ENCODE results near the gene ALK. TPM values are rescaled to one million over a fixed set of nuclear protein-coding genes. Genes with fewer than 3 reads are reported as not detected.

The ALK gene
- polyA plus RNA-seq, 1 of the 3 experiments (the other 2 are of a cell fraction) = 0.30 TPM

- no peaks in the 10 kb centered on the region for H3K9me3 ChIP-seq
- H3K4me2 ChIP-seq = no peak overlapping the region
- ChIA-PET POLR2A (no interaction called here), CTCF (interaction anchor here (0.6 to 2.4 kb wide), 4 partner anchors 13 to 178 kb away, joined by 3 to 8 read pairs (median 4); no protein-coding TSS in a partner anchor)
- H3F3A ChIP-seq (replicated peaks; ENCODE audit: insufficient read depth) = no peaks in the 10 kb centered on the region
- H3K79me2 ChIP-seq (ENCODE audit: insufficient read depth) = no peaks in the 10 kb centered on the region
- H3K27me3 ChIP-seq (ENCODE audit: insufficient read depth) = no peaks in the 10 kb centered on the region
- DNase-seq = no peak
- H2AFZ ChIP-seq (ENCODE audit: low read depth) = no peak overlapping the region
- H4K20me1 ChIP-seq (ENCODE audit: insufficient read depth) = no peaks in the 10 kb centered on the region
- no peak overlapping the region for H3K4me3 ChIP-seq (ENCODE audit: low read depth in 2 of 2, low read length in 1 of 2)
- H3K9me2 ChIP-seq = no peaks in the 10 kb centered on the region
- TF ChIP-seq SIN3A (IDR thresholded peaks at IDR 0.05; ENCODE audit: borderline replicate concordance, low read depth, low read length) (no peak), YY1 (IDR thresholded peaks at IDR 0.05; ENCODE audit: low read depth) (no peak), PBX3 (IDR thresholded peaks at IDR 0.05) (no peak), GATA2 (CRISPR knock-in tag; IDR thresholded peaks at IDR 0.05) (no peak), MEF2A (IDR thresholded peaks at IDR 0.05; ENCODE audit: borderline replicate concordance, low read depth) (no peak), NRF1 (IDR thresholded peaks at IDR 0.05; ENCODE audit: low read depth, low read length) (no peak), MXI1 (IDR thresholded peaks at IDR 0.05; ENCODE audit: low read depth, low read length) (no peak), RAD21 (IDR thresholded peaks at IDR 0.05; ENCODE audit: low read length) (no peak)
- no peak overlapping the region for H3K9ac ChIP-seq
- peaks cover 0 to 8% of the 10 kb centered on the region in 2 experiments for H3K36me3 ChIP-seq (replicated peaks in 1 of 2; ENCODE audit: control insufficient read depth in 1 of 2, insufficient read depth in 2 of 2, low read length in 1 of 2)
- H3K4me1 ChIP-seq (ENCODE audit: control insufficient read depth in 1 of 2, insufficient read depth in 2 of 2, low read depth in 1 of 2, low read length in 1 of 2) = peaks cover 0 to 42% of the 10 kb centered on the region in 2 experiments; a peak in 1 of 4 replicates
- WGBS (ENCODE audit: low lambda C conversion rate) = 20% methylated on average over 3 of the region's 3 CpGs
- H3K27ac ChIP-seq (ENCODE audit: low read depth in 2 of 2, low read length in 1 of 2) = no peak overlapping the region; a peak in 1 of 4 replicates
Observed at GRCh38 chr2:29894822-29895614, 26.4 kb downstream of the ALK start.

GRCh38 chr2:29892585-29893259 is 28.7 kb downstream of the ALK start:
- peaks cover 0 to 42% of the 10 kb centered on the region in 2 experiments; a peak in 2 of 4 replicates for H3K4me1 ChIP-seq (ENCODE audit: control insufficient read depth in 1 of 2, insufficient read depth in 2 of 2, low read depth in 1 of 2, low read length in 1 of 2)
- peaks cover 0 to 6% of the 10 kb centered on the region in 2 experiments for H3K36me3 ChIP-seq (replicated peaks in 1 of 2; ENCODE audit: control insufficient read depth in 1 of 2, insufficient read depth in 2 of 2, low read length in 1 of 2)
- no peaks in the 10 kb centered on the region for H3F3A ChIP-seq (replicated peaks; ENCODE audit: insufficient read depth)
- POLR2A ChIA-PET = interaction anchor here (1.0 kb wide), 1 partner anchor 29 kb away, joined by 3 read pairs; the partner anchor contains the start of gene ALK
- no peaks in the 10 kb centered on the region for H3K27me3 ChIP-seq (ENCODE audit: insufficient read depth)
- CTCF ChIA-PET = interaction anchor here (1.0 to 4.7 kb wide), 4 partner anchors 13 to 134 kb away, joined by 3 to 24 read pairs (median 8); no protein-coding TSS in a partner anchor
- no peak overlapping the region; a peak in 1 of 4 replicates for H3K27ac ChIP-seq (ENCODE audit: low read depth in 2 of 2, low read length in 1 of 2)
- H2AFZ ChIP-seq (ENCODE audit: low read depth) = no peak overlapping the region
- no peak overlapping the region for H3K4me2 ChIP-seq
- no peak overlapping the region for H3K4me3 ChIP-seq (ENCODE audit: low read depth in 2 of 2, low read length in 1 of 2)
- H3K9me3 ChIP-seq = no peaks in the 10 kb centered on the region
- no peak for DNase-seq
- TF ChIP-seq GABPA (IDR thresholded peaks at IDR 0.05; ENCODE audit: low read depth) (no peak), RXRA (IDR thresholded peaks at IDR 0.05; ENCODE audit: borderline replicate concordance, low read depth) (no peak)
- H3K9me2 ChIP-seq = no peaks in the 10 kb centered on the region
- H3K9ac ChIP-seq = no peak overlapping the region
- WGBS (ENCODE audit: low lambda C conversion rate) = 30% methylated on average over 5 of the region's 5 CpGs
- no peaks in the 10 kb centered on the region for H3K79me2 ChIP-seq (ENCODE audit: insufficient read depth)
- no peaks in the 10 kb centered on the region for H4K20me1 ChIP-seq (ENCODE audit: insufficient read depth)
